ENCODE results near the gene TRRAP. TPM values are rescaled to one million over a fixed set of nuclear protein-coding genes. Genes with fewer than 3 reads are reported as not detected.

Gene TRRAP
- total RNA-seq, 4 donors from 2014 or later: 12.1 to 25.6 (median 16.7) TPM

DNA sequence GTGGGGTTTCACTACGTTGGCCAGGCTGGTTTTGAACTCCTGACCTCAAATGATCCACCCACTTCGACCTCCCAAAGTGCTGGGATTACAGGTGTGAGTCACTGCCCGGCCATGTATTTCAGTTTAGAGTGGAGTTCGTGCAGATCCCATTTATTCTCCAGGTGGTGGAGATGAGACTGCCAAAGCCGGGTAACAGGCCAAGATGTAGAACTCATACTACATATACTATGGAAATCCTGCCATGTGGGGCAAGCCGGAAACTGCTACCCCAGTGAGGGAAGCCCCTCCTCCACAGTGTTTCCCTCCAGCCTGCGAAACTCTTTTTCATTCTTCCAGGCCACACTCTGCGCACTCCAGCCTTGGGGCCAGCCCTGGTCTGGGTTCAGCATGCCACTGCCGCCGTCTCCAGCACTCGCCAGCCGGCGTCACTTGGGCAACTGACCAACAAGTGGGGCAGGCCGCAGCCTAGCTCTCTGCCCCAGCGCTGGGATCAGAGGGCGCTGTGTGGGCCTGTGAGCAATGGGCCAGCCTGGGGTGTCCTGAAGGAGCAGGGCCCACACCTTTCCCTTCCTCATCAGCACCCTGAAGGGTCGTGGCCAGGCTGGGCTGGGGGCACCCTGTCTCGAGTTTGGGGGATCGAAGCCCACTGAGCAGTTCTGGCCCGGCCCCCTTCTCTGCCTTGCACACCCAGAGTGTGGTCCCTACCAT is 122.0 kb downstream of the TRRAP start:
- TF ChIP-seq, protein P1, sequence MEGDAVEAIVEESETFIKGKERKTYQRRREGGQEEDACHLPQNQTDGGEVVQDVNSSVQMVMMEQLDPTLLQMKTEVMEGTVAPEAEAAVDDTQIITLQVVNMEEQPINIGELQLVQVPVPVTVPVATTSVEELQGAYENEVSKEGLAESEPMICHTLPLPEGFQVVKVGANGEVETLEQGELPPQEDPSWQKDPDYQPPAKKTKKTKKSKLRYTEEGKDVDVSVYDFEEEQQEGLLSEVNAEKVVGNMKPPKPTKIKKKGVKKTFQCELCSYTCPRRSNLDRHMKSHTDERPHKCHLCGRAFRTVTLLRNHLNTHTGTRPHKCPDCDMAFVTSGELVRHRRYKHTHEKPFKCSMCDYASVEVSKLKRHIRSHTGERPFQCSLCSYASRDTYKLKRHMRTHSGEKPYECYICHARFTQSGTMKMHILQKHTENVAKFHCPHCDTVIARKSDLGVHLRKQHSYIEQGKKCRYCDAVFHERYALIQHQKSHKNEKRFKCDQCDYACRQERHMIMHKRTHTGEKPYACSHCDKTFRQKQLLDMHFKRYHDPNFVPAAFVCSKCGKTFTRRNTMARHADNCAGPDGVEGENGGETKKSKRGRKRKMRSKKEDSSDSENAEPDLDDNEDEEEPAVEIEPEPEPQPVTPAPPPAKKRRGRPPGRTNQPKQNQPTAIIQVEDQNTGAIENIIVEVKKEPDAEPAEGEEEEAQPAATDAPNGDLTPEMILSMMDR (IDR thresholded peaks at IDR 0.05): no peak
- no peak for TF ChIP-seq POLR2A (IDR thresholded peaks at IDR 0.05)
- no peaks in the 10 kb centered on the region for H3K9me3 ChIP-seq

DNA sequence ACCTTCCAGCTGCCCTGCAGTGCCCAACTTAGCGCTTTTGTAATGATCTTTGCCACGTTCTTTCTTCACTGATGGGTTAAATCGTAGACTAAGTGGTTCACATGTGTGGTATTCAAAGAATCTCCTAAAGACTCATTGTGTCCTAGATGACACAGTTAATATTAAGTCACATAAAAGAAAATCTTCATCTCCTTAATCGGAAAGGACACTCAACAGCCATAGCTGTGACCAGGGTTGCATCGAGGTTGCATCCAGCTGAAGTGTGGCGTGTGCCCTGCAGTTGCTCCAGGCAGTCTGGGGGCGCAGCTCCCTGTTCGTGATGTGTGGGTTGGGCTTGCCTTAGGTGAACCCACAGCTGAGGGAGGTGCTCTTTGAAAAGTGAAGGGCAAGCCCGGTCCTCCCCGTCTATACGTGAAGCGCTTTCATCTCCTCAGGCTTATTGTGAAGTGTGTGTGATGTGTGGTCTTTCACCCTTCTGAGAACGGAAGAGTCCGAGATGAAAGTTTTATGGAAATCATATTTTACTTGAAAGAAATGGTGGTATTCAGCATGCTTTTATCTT is 122.7 kb downstream of the TRRAP start:
- no peak overlapping the region for H3K4me3 ChIP-seq
- intact Hi-C loops (cut with DNase I): no loop called here
- H3K27ac ChIP-seq: no peak overlapping the region
- no peaks in the 10 kb centered on the region for H3K27me3 ChIP-seq
- peaks cover 10 to 100% (median 31%) of the 10 kb centered on the region in 3 donors for H3K36me3 ChIP-seq
- no peaks in the 10 kb centered on the region for H3K9me3 ChIP-seq
- 84 to 93% methylated on average over 14 of the region's 14 CpGs for WGBS, 2 donors
- no peak for DNase-seq
- TF ChIP-seq, protein P1 (IDR thresholded peaks at IDR 0.05): no peak
- TF ChIP-seq POLR2A (IDR thresholded peaks at IDR 0.05): no peak
- H3K4me1 ChIP-seq: no peaks in the 10 kb centered on the region

More for the DNA sequence above, 122.0 kb downstream of the TRRAP start:
- 79 to 92% methylated on average over 5 to 13 of the region's 20 CpGs for WGBS, 2 donors
- Histone ChIP-seq H3K27me3 (no peaks in the 10 kb centered on the region), H3K27ac (no peak overlapping the region), H3K4me1 (no peaks in the 10 kb centered on the region), H3K36me3 (peaks cover 7 to 100% (median 25%) of the 10 kb centered on the region in 3 donors), H3K4me3 (no peak overlapping the region)
- no peak for DNase-seq
- intact Hi-C loops (cut with DNase I): no loop called here

DNA sequence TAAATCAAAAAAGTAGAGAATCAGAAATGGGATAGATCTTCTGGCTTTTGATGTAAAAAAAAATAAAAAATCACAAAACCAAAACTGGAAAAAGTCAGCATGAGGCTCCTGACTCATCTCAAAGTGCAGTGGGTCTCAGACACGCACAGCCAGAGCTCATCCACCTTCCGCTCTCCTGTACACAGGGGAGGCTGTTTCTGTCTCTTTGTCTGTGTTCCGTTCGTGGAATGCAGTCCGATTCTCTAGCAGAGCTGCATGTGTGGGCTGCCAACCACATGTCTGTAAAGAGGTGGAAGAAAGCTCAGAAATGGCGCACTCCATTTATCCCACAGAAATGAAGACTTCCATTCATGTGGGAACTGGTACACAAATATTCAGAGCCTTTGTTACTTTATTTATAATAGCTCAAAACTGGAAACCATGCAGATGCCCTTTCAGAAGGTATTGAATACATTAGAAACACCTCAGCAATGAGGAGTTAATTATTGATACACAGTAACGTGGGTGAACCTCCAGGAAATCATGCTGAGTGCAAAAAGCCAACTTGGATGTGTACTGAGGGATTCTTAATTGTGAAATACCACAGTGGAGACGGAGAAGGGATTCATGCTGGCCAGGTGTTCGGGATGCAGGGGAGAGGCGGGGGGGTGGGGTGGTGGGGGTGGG is 123.3 kb downstream of the TRRAP start:
- Histone ChIP-seq H3K36me3 (peaks cover 16 to 100% (median 30%) of the 10 kb centered on the region in 3 donors), H3K27ac (no peak overlapping the region), H3K9me3 (no peaks in the 10 kb centered on the region), H3K4me3 (no peak overlapping the region), H3K4me1 (no peaks in the 10 kb centered on the region), H3K27me3 (no peaks in the 10 kb centered on the region)
- WGBS, 2 donors: 83 to 85% methylated on average over 9 to 10 of the region's 10 CpGs
- no peak for TF ChIP-seq POLR2A (IDR thresholded peaks at IDR 0.05)
- TF ChIP-seq, protein P1 (IDR thresholded peaks at IDR 0.05): no peak
- intact Hi-C loops (cut with DNase I): no loop called here
- DNase-seq: no peak

DNA sequence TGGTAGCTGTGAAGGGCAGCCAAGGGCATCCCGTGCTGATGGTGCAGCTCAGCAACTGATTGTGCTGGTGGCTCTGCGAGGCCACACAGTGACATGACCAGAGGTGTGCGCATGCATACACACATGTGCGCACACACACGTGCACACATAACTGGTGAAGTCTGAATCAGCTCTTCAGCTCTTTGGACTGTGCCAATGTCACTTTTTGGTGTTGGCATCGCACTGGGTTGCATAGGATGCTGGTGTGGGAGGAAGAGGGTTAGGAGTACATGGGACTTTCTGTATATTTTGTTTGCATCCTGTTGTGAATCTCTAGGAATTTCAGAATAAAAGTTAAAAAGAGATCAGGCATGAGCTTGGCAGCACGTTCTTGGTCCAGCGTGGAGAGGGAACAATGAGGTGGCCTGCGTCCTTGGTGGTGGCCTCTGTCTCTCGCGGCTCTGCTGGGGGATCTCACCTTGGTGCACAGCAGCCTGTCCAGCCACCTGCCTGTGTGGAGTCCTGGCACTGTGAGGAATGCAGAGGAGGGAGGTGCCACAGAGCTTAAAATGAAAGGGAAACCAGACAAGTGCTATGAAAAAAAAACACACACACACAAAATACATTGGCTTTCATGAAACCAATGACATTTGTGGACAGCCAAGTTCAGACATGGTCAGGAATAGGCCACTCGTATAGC is 124.0 kb downstream of the TRRAP start:
- intact Hi-C loops (cut with DNase I): no loop called here
- H3K27me3 ChIP-seq: no peaks in the 10 kb centered on the region
- H3K4me1 ChIP-seq: no peaks in the 10 kb centered on the region
- DNase-seq: no peak
- no peak overlapping the region for H3K4me3 ChIP-seq
- no peaks in the 10 kb centered on the region for H3K9me3 ChIP-seq
- no peak for TF ChIP-seq POLR2A (IDR thresholded peaks at IDR 0.05)
- TF ChIP-seq, protein P1 (IDR thresholded peaks at IDR 0.05): no peak
- peaks cover 18 to 100% (median 32%) of the 10 kb centered on the region in 3 donors for H3K36me3 ChIP-seq
- no peak overlapping the region for H3K27ac ChIP-seq
- WGBS, 2 donors: 84 to 90% methylated on average over 11 to 12 of the region's 12 CpGs

Measured in esophagus squamous epithelium (tissue), 5 donors.